Nephron (organoid): ENCODE results near the gene ACMSD.
A peak's percentile ranks its signal among the peaks of the same experiment; 100 is the strongest.

Experiments used
- H3K27ac Mint-ChIP-seq, 3 experiments: 2 replicates each; pipeline ENCODE4 v1.8.0; 2020; ENCODE audit warnings: mixed read lengths in 3 of 3, mild to moderate bottlenecking in 2 of 3, moderate library complexity in 1 of 3
- H3K27me3 Mint-ChIP-seq: 2 replicates; pipeline ENCODE4 v1.8.0; 2021; ENCODE audit warnings: low read depth, mild to moderate bottlenecking, moderate library complexity, mixed read lengths
- H3K36me3 Mint-ChIP-seq: 2 replicates; pipeline ENCODE4 v1.8.0; 2020; ENCODE audit warnings: low read depth, mixed read lengths
- H3K4me1 Mint-ChIP-seq: 2 replicates; pipeline ENCODE4 v1.8.0; 2020; ENCODE audit warnings: mixed read lengths
- H3K4me3 Mint-ChIP-seq, 3 experiments: 2 replicates each; pipeline ENCODE4 v1.8.0; 2020; ENCODE audit warnings: mild to moderate bottlenecking in 3 of 3, mixed read lengths in 3 of 3, moderate library complexity in 2 of 3
- H3K9me3 Mint-ChIP-seq: 2 replicates; pipeline ENCODE4 v1.8.0; 2020; ENCODE audit warnings: mixed read lengths
- TF ChIP-seq, protein P1 (sequence below), 3 experiments: fragments of 200-600 bp; sonication (generic); IDR thresholded peaks; one replicate each; pipeline ENCODE4 v1.5.0; 2021; ENCODE audit warnings: antibody characterized with exemption in 3 of 3; ENCODE audit not compliant: unreplicated experiment in 3 of 3

The ACMSD gene

GRCh38 chr2:134932864-134933526, 94.6 kb downstream of the ACMSD start:
- Mint-ChIP-seq H3K4me1 (peaks cover 18% of the 10 kb centered on the region), H3K27ac (peak overlapping the region in 1 of 3 experiments; percentile 6), H3K4me3 (no peak overlapping the region), H3K9me3 (no peaks in the 10 kb centered on the region), H3K36me3 (peaks cover 42% of the 10 kb centered on the region), H3K27me3 (no peaks in the 10 kb centered on the region)
- TF ChIP-seq, protein P1, sequence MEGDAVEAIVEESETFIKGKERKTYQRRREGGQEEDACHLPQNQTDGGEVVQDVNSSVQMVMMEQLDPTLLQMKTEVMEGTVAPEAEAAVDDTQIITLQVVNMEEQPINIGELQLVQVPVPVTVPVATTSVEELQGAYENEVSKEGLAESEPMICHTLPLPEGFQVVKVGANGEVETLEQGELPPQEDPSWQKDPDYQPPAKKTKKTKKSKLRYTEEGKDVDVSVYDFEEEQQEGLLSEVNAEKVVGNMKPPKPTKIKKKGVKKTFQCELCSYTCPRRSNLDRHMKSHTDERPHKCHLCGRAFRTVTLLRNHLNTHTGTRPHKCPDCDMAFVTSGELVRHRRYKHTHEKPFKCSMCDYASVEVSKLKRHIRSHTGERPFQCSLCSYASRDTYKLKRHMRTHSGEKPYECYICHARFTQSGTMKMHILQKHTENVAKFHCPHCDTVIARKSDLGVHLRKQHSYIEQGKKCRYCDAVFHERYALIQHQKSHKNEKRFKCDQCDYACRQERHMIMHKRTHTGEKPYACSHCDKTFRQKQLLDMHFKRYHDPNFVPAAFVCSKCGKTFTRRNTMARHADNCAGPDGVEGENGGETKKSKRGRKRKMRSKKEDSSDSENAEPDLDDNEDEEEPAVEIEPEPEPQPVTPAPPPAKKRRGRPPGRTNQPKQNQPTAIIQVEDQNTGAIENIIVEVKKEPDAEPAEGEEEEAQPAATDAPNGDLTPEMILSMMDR (IDR thresholded peaks at IDR 0.05; ENCODE audit: unreplicated experiment in 3 of 3) = no peak

DNA sequence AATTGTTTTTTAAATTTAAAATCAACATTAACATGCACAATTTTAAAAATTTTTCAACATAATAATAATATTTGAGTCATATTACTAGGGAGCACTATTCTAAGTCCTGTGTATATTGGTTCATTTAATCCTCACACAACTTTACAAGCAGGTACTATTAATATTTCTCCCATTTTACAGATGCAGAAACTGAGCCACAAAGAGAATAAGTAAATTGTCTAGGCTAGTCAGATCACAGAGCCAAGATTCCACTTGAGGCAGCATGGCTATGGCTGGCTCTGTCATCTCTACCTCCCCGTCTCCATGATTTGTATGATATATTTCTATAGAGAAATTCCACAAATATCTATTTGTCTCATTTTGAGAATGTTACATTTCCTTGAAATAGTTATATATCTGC, 95.3 kb downstream of the ACMSD start:
- peaks cover 18% of the 10 kb centered on the region for H3K4me1 Mint-ChIP-seq
- TF ChIP-seq, protein P1 (IDR thresholded peaks at IDR 0.05; ENCODE audit: unreplicated experiment in 3 of 3) = no peak
- no peaks in the 10 kb centered on the region for H3K9me3 Mint-ChIP-seq
- H3K27me3 Mint-ChIP-seq = no peaks in the 10 kb centered on the region
- H3K36me3 Mint-ChIP-seq = peaks cover 44% of the 10 kb centered on the region
- H3K27ac Mint-ChIP-seq = no peak overlapping the region
- no peak overlapping the region for H3K4me3 Mint-ChIP-seq

DNA sequence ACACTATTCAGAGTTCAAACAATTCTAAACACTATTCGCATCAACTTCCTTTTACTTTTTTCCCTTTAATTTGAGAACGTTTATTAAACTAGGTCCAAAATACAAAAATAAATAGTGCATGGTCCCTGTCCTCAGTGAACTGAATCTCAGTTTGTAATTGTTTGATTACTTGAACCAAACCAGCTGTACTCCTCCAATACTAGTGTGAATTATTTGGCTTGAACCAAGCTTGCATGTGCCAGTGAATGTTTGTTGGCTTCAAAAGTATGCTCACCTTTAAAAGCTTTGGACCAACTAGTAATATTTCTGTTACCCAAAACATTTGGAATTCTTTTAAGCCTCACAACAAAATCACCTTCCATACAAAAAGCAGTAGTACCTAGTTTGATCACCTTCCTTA, 95.7 kb downstream of the ACMSD start:
- Mint-ChIP-seq H3K4me1 (peaks cover 18% of the 10 kb centered on the region), H3K9me3 (no peaks in the 10 kb centered on the region), H3K27ac (peak overlapping the region in 1 of 3 experiments; percentile 7), H3K27me3 (no peaks in the 10 kb centered on the region), H3K4me3 (no peak overlapping the region), H3K36me3 (peaks cover 47% of the 10 kb centered on the region)
- TF ChIP-seq, protein P1 (IDR thresholded peaks at IDR 0.05; ENCODE audit: unreplicated experiment in 3 of 3) = no peak

GRCh38 chr2:134934641-134935040, 96.2 kb downstream of the ACMSD start:
- H3K4me1 Mint-ChIP-seq = peaks cover 18% of the 10 kb centered on the region
- H3K27me3 Mint-ChIP-seq = no peaks in the 10 kb centered on the region
- no peaks in the 10 kb centered on the region for H3K9me3 Mint-ChIP-seq
- no peak overlapping the region for H3K4me3 Mint-ChIP-seq
- TF ChIP-seq, protein P1 (IDR thresholded peaks at IDR 0.05; ENCODE audit: unreplicated experiment in 3 of 3) = no peak
- peak overlapping the region in 1 of 3 experiments; percentile 7 for H3K27ac Mint-ChIP-seq
- peaks cover 49% of the 10 kb centered on the region for H3K36me3 Mint-ChIP-seq

DNA sequence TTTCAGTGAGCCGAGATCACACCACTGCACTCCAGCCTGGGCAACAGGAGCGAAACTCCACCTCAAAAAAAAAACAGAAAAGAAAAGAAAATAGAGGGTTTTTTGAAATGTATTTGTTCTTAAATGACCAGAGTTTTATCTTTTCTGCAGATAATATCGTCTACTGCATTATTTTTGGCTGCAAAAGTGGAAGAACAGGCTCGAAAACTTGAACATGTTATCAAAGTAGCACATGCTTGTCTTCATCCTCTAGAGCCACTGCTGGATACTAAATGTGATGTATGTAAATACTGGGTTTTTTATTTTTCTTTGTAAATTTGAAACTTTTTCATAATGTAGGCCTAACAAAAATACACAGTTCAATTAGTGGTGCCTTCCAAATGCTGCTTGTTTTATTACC, 98.3 kb downstream of the ACMSD start:
- TF ChIP-seq, protein P1 (IDR thresholded peaks at IDR 0.05; ENCODE audit: unreplicated experiment in 3 of 3) = no peak
- Mint-ChIP-seq H3K36me3 (peaks cover 44% of the 10 kb centered on the region), H3K27ac (no peak overlapping the region), H3K4me1 (peaks cover 18% of the 10 kb centered on the region), H3K27me3 (no peaks in the 10 kb centered on the region), H3K4me3 (no peak overlapping the region), H3K9me3 (no peaks in the 10 kb centered on the region)

- no peaks in the 10 kb centered on the region for H3K27me3 Mint-ChIP-seq
- H3K36me3 Mint-ChIP-seq = peaks cover 56% of the 10 kb centered on the region
- H3K9me3 Mint-ChIP-seq = no peaks in the 10 kb centered on the region
- no peak overlapping the region for H3K27ac Mint-ChIP-seq
- TF ChIP-seq, protein P1 (IDR thresholded peaks at IDR 0.05; ENCODE audit: unreplicated experiment in 3 of 3) = no peak
- no peak overlapping the region for H3K4me3 Mint-ChIP-seq
- H3K4me1 Mint-ChIP-seq = no peaks in the 10 kb centered on the region
These were observed 105.1 kb downstream of the ACMSD start for GRCh38 chr2:134943540-134943939.
